ENCODE measurements around the gene NCKAP5.
"Not testable (repeated sequence)": the region's sequence is repeated elsewhere in the genome, so short reads cannot be mapped to it uniquely, and the experiment has no call there.

NCKAP5 gene

GRCh38 chr2:133497951-133498565 is 70.2 kb downstream of the NCKAP5 start:
- DNase-seq (ENCODE audit: low read depth in 1 of 2, low spot score in 1 of 2) = no peak

- DNase-seq (ENCODE audit: low read depth in 1 of 2, low spot score in 1 of 2) = no peak
Observed at GRCh38 chr2:133497270-133497893, 70.9 kb downstream of the NCKAP5 start.

GRCh38 chr2:133496501-133497269 is 71.6 kb downstream of the NCKAP5 start:
- DNase-seq (ENCODE audit: low read depth in 1 of 2, low spot score in 1 of 2) = no peak

- no peak for DNase-seq (ENCODE audit: low read depth in 1 of 2, low spot score in 1 of 2)
Observed at GRCh38 chr2:133495226-133495625, 73.0 kb downstream of the NCKAP5 start.

- DNase-seq (ENCODE audit: low read depth in 1 of 2, low spot score in 1 of 2) = no peak
Observed at GRCh38 chr2:133492719-133493380, 75.4 kb downstream of the NCKAP5 start.

GRCh38 chr2:133490411-133490980 is 77.8 kb downstream of the NCKAP5 start:
- DNase-seq (ENCODE audit: low read depth in 1 of 2, low spot score in 1 of 2) = no peak

- no peak for DNase-seq (ENCODE audit: low read depth in 1 of 2, low spot score in 1 of 2)
Observed at GRCh38 chr2:133489641-133490410, 78.4 kb downstream of the NCKAP5 start.

GRCh38 chr2:133489146-133489545 is 79.1 kb downstream of the NCKAP5 start:
- no peak for DNase-seq (ENCODE audit: low read depth in 1 of 2, low spot score in 1 of 2)

GRCh38 chr2:133486771-133487191 is 81.5 kb downstream of the NCKAP5 start:
- DNase-seq (ENCODE audit: low read depth in 1 of 2, low spot score in 1 of 2) = no peak

- no peak for DNase-seq (ENCODE audit: low read depth in 1 of 2, low spot score in 1 of 2)
Observed at GRCh38 chr2:133485868-133486267, 82.4 kb downstream of the NCKAP5 start.

- no peak for DNase-seq (ENCODE audit: low read depth in 1 of 2, low spot score in 1 of 2)
Observed at GRCh38 chr2:133484784-133485183, 83.5 kb downstream of the NCKAP5 start.

GRCh38 chr2:133484106-133484505 is 84.2 kb downstream of the NCKAP5 start:
- no peak for DNase-seq (ENCODE audit: low read depth in 1 of 2, low spot score in 1 of 2)

- no peak for DNase-seq (ENCODE audit: low read depth in 1 of 2, low spot score in 1 of 2)
Observed at GRCh38 chr2:133483181-133483580, 85.1 kb downstream of the NCKAP5 start.

- DNase-seq (ENCODE audit: low read depth in 1 of 2, low spot score in 1 of 2) = no peak
Observed at GRCh38 chr2:133480707-133481429, 87.4 kb downstream of the NCKAP5 start.

- DNase-seq (ENCODE audit: low read depth in 1 of 2, low spot score in 1 of 2) = no peak
Observed at GRCh38 chr2:133477616-133477990, 90.7 kb downstream of the NCKAP5 start.

- DNase-seq (ENCODE audit: low read depth in 1 of 2, low spot score in 1 of 2) = no peak
Observed at GRCh38 chr2:133476931-133477615, 91.2 kb downstream of the NCKAP5 start.

- no peak for DNase-seq (ENCODE audit: low read depth in 1 of 2, low spot score in 1 of 2)
Observed at GRCh38 chr2:133476286-133476685, 92.0 kb downstream of the NCKAP5 start.

- no peak for DNase-seq (ENCODE audit: low read depth in 1 of 2, low spot score in 1 of 2)
Observed at GRCh38 chr2:133475610-133476009, 92.7 kb downstream of the NCKAP5 start.

- not testable (repeated sequence) for DNase-seq (ENCODE audit: low read depth in 1 of 2, low spot score in 1 of 2)
Observed at GRCh38 chr2:133470446-133470845, 97.8 kb downstream of the NCKAP5 start.

Measured in stimulated activated CD4-positive, alpha-beta T cell treated with anti-CD3 and anti-CD28 coated beads, Interleukin-15, amount 100 ng/mL, for 1 hour (primary cell).